ENCODE measurements around the gene STX3. TPM values are rescaled to one million over a fixed set of nuclear protein-coding genes. Genes with fewer than 3 reads are reported as not detected.

STX3 gene
- total and polyA plus RNA-seq, 2 of the 13 experiments (the other 11 are each of a cell fraction or from before 2014, with no cell fraction given), result 16.5 to 24.0 TPM

DNA sequence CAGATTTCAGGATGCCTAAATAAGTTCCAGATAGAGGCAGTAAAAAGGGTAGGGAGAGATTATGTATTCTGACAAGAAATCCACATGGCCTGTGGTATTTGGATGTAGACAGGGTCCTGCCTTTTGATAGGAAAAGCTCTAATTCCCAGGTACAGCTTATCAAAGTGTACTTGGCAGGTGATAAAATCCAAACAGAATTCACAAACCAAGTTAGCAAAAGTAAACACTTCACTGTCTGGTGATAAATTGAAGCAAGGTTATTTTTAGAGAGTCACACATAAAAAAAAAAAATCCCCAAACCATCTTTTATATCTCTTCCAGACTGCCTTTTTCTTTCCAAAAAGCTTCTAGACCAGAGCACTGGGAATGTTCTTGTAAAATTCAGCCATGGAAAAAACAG lies 84.4 kb downstream of the STX3 start:
- Histone ChIP-seq H2AFZ (ENCODE audit: low read length) (no peak overlapping the region), H4K20me1 (ENCODE audit: insufficient read depth, low read length) (no peaks in the 10 kb centered on the region), H3K27ac (ENCODE audit: extremely low read length, insufficient read depth, low read length) (no peak overlapping the region), H3K9ac (ENCODE audit: insufficient read depth, low read depth, low read length) (no peak overlapping the region), H3K4me2 (ENCODE audit: low read depth, low read length) (no peak overlapping the region), H3K36me3 (replicated peaks in 1 of 2; ENCODE audit: control insufficient read depth in 1 of 2, insufficient read depth in 2 of 2, low read length in 2 of 2) (no peaks in the 10 kb centered on the region), H3K4me1 (ENCODE audit: insufficient read depth, low read length) (no peaks in the 10 kb centered on the region), H3K27me3 (ENCODE audit: control insufficient read depth in 1 of 2, insufficient read depth in 2 of 2, low read length in 2 of 2) (no peaks in the 10 kb centered on the region), H3K79me2 (ENCODE audit: insufficient read depth, low read length) (no peaks in the 10 kb centered on the region), H3K9me3 (ENCODE audit: low read length) (no peaks in the 10 kb centered on the region), H3K4me3 (replicated peaks in 1 of 3; ENCODE audit: insufficient read depth in 1 of 3, low read depth in 2 of 3, low read length in 3 of 3) (no peak overlapping the region)
- FAIRE-seq (no peak), ATAC-seq (no peak), DNase-seq (ENCODE audit: low spot score) (no peak)
- in situ Hi-C loops (cut with HindIII; ENCODE audit: extremely low pct_ligation_motif_present, low pct_unique_long_range_greater_than_20kb), result no loop called here
- ChIA-PET CTCF (ENCODE audit: low intra/inter-chr PET ratio, low total read pairs) (no interaction called here), POLR2A (no interaction called here)
- intact Hi-C loops (cut with micrococcal nuclease; ENCODE audit: unreplicated experiment), result no loop called here
- no TSS peak for BruUV-seq (replicated peaks)
- TF ChIP-seq CHD4 (IDR thresholded peaks at IDR 0.05; ENCODE audit: borderline replicate concordance, low read length), result no peak
- TF ChIP-seq RAD51 (IDR thresholded peaks at IDR 0.05; ENCODE audit: borderline replicate concordance), result no peak
- no peak for TF ChIP-seq SRY (CRISPR knock-in tag; IDR thresholded peaks at IDR 0.05)
- no peak for TF ChIP-seq ZNF10 (CRISPR knock-in tag; IDR thresholded peaks at IDR 0.05; ENCODE audit: borderline replicate concordance, low read depth)
- no peak for TF ChIP-seq MAFK (conservative IDR thresholded peaks at IDR 0.05 in 1 of 2, IDR thresholded peaks at IDR 0.05 in 1 of 2; ENCODE audit: low read length in 2 of 2)
- TF ChIP-seq ARNT (IDR thresholded peaks at IDR 0.05), result no peak
- no peak for TF ChIP-seq ZNF441 (CRISPR knock-in tag; IDR thresholded peaks at IDR 0.05; ENCODE audit: borderline replicate concordance)
- no peak for TF ChIP-seq PCBP1 (IDR thresholded peaks at IDR 0.05; ENCODE audit: borderline replicate concordance, low read depth, low read length)
- TF ChIP-seq, protein P1, sequence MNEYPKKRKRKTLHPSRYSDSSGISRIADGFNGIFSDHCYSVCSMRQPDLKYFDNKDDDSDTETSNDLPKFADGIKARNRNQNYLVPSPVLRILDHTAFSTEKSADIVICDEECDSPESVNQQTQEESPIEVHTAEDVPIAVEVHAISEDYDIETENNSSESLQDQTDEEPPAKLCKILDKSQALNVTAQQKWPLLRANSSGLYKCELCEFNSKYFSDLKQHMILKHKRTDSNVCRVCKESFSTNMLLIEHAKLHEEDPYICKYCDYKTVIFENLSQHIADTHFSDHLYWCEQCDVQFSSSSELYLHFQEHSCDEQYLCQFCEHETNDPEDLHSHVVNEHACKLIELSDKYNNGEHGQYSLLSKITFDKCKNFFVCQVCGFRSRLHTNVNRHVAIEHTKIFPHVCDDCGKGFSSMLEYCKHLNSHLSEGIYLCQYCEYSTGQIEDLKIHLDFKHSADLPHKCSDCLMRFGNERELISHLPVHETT (CRISPR knock-in tag; conservative IDR thresholded peaks at IDR 0.05), result no peak
- TF ChIP-seq, protein P2, sequence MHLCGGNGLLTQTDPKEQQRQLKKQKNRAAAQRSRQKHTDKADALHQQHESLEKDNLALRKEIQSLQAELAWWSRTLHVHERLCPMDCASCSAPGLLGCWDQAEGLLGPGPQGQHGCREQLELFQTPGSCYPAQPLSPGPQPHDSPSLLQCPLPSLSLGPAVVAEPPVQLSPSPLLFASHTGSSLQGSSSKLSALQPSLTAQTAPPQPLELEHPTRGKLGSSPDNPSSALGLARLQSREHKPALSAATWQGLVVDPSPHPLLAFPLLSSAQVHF (CRISPR knock-in tag; IDR thresholded peaks at IDR 0.05), result no peak
- no peak for TF ChIP-seq RBM22 (optimal IDR thresholded peaks at IDR 0.05; ENCODE audit: low read length)
- TF ChIP-seq, protein P3, sequence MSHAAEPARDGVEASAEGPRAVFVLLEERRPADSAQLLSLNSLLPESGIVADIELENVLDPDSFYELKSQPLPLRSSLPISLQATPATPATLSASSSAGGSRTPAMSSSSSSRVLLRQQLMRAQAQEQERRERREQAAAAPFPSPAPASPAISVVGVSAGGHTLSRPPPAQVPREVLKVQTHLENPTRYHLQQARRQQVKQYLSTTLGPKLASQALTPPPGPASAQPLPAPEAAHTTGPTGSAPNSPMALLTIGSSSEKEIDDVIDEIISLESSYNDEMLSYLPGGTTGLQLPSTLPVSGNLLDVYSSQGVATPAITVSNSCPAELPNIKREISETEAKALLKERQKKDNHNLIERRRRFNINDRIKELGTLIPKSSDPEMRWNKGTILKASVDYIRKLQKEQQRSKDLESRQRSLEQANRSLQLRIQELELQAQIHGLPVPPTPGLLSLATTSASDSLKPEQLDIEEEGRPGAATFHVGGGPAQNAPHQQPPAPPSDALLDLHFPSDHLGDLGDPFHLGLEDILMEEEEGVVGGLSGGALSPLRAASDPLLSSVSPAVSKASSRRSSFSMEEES (CRISPR knock-in tag; IDR thresholded peaks at IDR 0.05), result no peak
- no peak for TF ChIP-seq JDP2 (CRISPR knock-in tag; IDR thresholded peaks at IDR 0.05; ENCODE audit: borderline replicate concordance)
- TF ChIP-seq GTF3A (CRISPR knock-in tag; conservative IDR thresholded peaks at IDR 0.05), result no peak
- TF ChIP-seq RELA (CRISPR knock-in tag; IDR thresholded peaks at IDR 0.05), result no peak
- TF ChIP-seq ZNF780A (CRISPR knock-in tag; IDR thresholded peaks at IDR 0.05), result no peak
- TF ChIP-seq, protein P4, sequence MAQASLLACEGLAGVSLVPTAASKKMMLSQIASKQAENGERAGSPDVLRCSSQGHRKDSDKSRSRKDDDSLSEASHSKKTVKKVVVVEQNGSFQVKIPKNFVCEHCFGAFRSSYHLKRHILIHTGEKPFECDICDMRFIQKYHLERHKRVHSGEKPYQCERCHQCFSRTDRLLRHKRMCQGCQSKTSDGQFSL (CRISPR knock-in tag; IDR thresholded peaks at IDR 0.05), result no peak
- no peak for TF ChIP-seq GPN1 (CRISPR knock-in tag; IDR thresholded peaks at IDR 0.05; ENCODE audit: borderline replicate concordance)
